Nephron progenitor cell (in vitro differentiated cells): ENCODE results near the gene SNRK.

Source experiments
- DNase-seq: peaks from one replicate; pipeline ENCODE4 v3.0.0; 2021
- H3K27ac Mint-ChIP-seq: 2 replicates; pipeline ENCODE4 v1.8.0; 2021; ENCODE audit warnings: mild to moderate bottlenecking, moderate library complexity, mixed read lengths
- H3K27me3 Mint-ChIP-seq: 2 replicates; pipeline ENCODE4 v1.8.0; 2021; ENCODE audit warnings: mild to moderate bottlenecking, low read depth, mixed read lengths; ENCODE audit not compliant: poor library complexity
- H3K36me3 Mint-ChIP-seq: 2 replicates; pipeline ENCODE4 v1.8.0; 2021; ENCODE audit warnings: low read depth, mixed read lengths
- H3K4me1 Mint-ChIP-seq: 2 replicates; pipeline ENCODE4 v1.8.0; 2021; ENCODE audit warnings: mixed read lengths
- H3K4me3 Mint-ChIP-seq: 2 replicates; pipeline ENCODE4 v1.8.0; 2021; ENCODE audit warnings: mild to moderate bottlenecking, moderate library complexity, mixed read lengths
- H3K9me3 Mint-ChIP-seq: 2 replicates; pipeline ENCODE4 v1.8.0; 2021; ENCODE audit warnings: mild to moderate bottlenecking, moderate library complexity, mixed read lengths
- CTCF ChIP-seq: fragments of 200-600 bp; sonication (generic); IDR thresholded peaks from 2 replicates; pipeline ENCODE4 v1.5.0; 2021; ENCODE audit warnings: antibody characterized with exemption

Gene SNRK

GRCh38 chr3:43291546-43291945, 5.2 kb downstream of the SNRK start:
- TF ChIP-seq CTCF: no peak
- DNase-seq: no peak
- Mint-ChIP-seq H3K4me1 (peaks cover 37% of the 10 kb centered on the region), H3K9me3 (no peaks in the 10 kb centered on the region), H3K27me3 (peaks cover 9% of the 10 kb centered on the region), H3K4me3 (no peak overlapping the region), H3K27ac (no peak overlapping the region), H3K36me3 (no peaks in the 10 kb centered on the region)

GRCh38 chr3:43294975-43295374, 8.6 kb downstream of the SNRK start:
- Mint-ChIP-seq H3K4me3 (no peak overlapping the region), H3K27me3 (no peaks in the 10 kb centered on the region), H3K9me3 (no peaks in the 10 kb centered on the region), H3K27ac (no peak overlapping the region), H3K4me1 (peaks cover 6% of the 10 kb centered on the region), H3K36me3 (no peaks in the 10 kb centered on the region)
- DNase-seq: no peak
- TF ChIP-seq CTCF: no peak

GRCh38 chr3:43296565-43296964, 10.2 kb downstream of the SNRK start:
- no peaks in the 10 kb centered on the region for H3K9me3 Mint-ChIP-seq
- no peak overlapping the region for H3K27ac Mint-ChIP-seq
- H3K36me3 Mint-ChIP-seq: no peaks in the 10 kb centered on the region
- H3K4me1 Mint-ChIP-seq: no peaks in the 10 kb centered on the region
- no peak for TF ChIP-seq CTCF
- H3K27me3 Mint-ChIP-seq: no peaks in the 10 kb centered on the region
- H3K4me3 Mint-ChIP-seq: no peak overlapping the region
- DNase-seq: no peak

- no peak for TF ChIP-seq CTCF
- H3K4me3 Mint-ChIP-seq: no peak overlapping the region
- no peaks in the 10 kb centered on the region for H3K4me1 Mint-ChIP-seq
- no peaks in the 10 kb centered on the region for H3K9me3 Mint-ChIP-seq
- H3K27me3 Mint-ChIP-seq: no peaks in the 10 kb centered on the region
- H3K36me3 Mint-ChIP-seq: peaks cover 10% of the 10 kb centered on the region
- DNase-seq: no peak
- H3K27ac Mint-ChIP-seq: peak overlapping the region; percentile 28
Measured at GRCh38 chr3:43298292-43298691, 12.0 kb downstream of the SNRK start.

GRCh38 chr3:43298761-43299160, 12.4 kb downstream of the SNRK start:
- Mint-ChIP-seq H3K4me3 (no peak overlapping the region), H3K27me3 (no peaks in the 10 kb centered on the region), H3K9me3 (no peaks in the 10 kb centered on the region), H3K4me1 (no peaks in the 10 kb centered on the region), H3K27ac (no peak overlapping the region), H3K36me3 (peaks cover 14% of the 10 kb centered on the region)
- DNase-seq: no peak
- no peak for TF ChIP-seq CTCF

GRCh38 chr3:43302116-43302880, 16.0 kb downstream of the SNRK start:
- Mint-ChIP-seq H3K9me3 (no peaks in the 10 kb centered on the region), H3K4me1 (no peaks in the 10 kb centered on the region), H3K27ac (no peak overlapping the region), H3K36me3 (peaks cover 36% of the 10 kb centered on the region), H3K27me3 (no peaks in the 10 kb centered on the region), H3K4me3 (no peak overlapping the region)
- DNase-seq: no peak
- TF ChIP-seq CTCF: no peak
